Neural cell (in vitro differentiated cells): ENCODE results near the gene CHERP. TPM values are rescaled to one million over a fixed set of nuclear protein-coding genes. Genes with fewer than 3 reads are reported as not detected.

ENCODE experiments used
- H2AFZ ChIP-seq: fragments of 200-600, 300-800 bp; sonication (generic), shearing (Covaris generic); 2 replicates; pipeline ENCODE4 v1.6.0; 2014; ENCODE audit warnings: low read depth, mild to moderate bottlenecking, antibody characterized with exemption, low read length, moderate library complexity
- H3F3A ChIP-seq: fragments of 200-600 bp; shearing (Covaris generic); 2 replicates; pipeline ENCODE4 v1.6.1; 2016; ENCODE audit warnings: mild to moderate bottlenecking, moderate library complexity, mixed read lengths, antibody characterized with exemption, low read length; ENCODE audit not compliant: insufficient read depth, poor library complexity, severe bottlenecking
- H3K27ac ChIP-seq: fragments of 200-600, 300-800 bp; sonication (generic), shearing (Covaris generic); 2 replicates; pipeline ENCODE4 v1.5.1; 2014; ENCODE audit warnings: mild to moderate bottlenecking, low read length, moderate library complexity
- H3K27me3 ChIP-seq: fragments of 300-800, 200-600 bp; sonication (generic), shearing (Covaris generic); 2 replicates; pipeline ENCODE4 v1.6.0; 2014; ENCODE audit warnings: mild to moderate bottlenecking, low read depth, low read length, moderate library complexity; ENCODE audit not compliant: insufficient read depth
- H3K36me3 ChIP-seq: fragments of 300-800, 200-600 bp; sonication (generic), shearing (Covaris generic); 2 replicates; pipeline ENCODE4 v1.5.1; 2014; ENCODE audit warnings: mild to moderate bottlenecking, antibody characterized with exemption, low read length, moderate library complexity; ENCODE audit not compliant: insufficient read depth
- H3K4me2 ChIP-seq: fragments of 300-800, 200-600 bp; sonication (generic), shearing (Covaris generic); 2 replicates; pipeline ENCODE4 v1.6.0; 2014; ENCODE audit warnings: mild to moderate bottlenecking, low read length
- H3K4me3 ChIP-seq: fragments of 300-800, 200-600 bp; sonication (generic), shearing (Covaris generic); 2 replicates; pipeline ENCODE4 v1.5.1; 2014; ENCODE audit warnings: mild to moderate bottlenecking, low read length, moderate library complexity
- H3K79me2 ChIP-seq: fragments of 200-600 bp; shearing (Covaris generic); replicated peaks from 2 replicates; pipeline ENCODE4 v1.6.0; 2014; ENCODE audit warnings: mild to moderate bottlenecking, low read length, moderate library complexity; ENCODE audit not compliant: insufficient read depth
- H3K9ac ChIP-seq: fragments of 300-800, 200-600 bp; sonication (generic), shearing (Covaris generic); 2 replicates; pipeline ENCODE4 v1.6.1; 2016; ENCODE audit warnings: mild to moderate bottlenecking, low read length, mixed read lengths
- H3K9me2 ChIP-seq: fragments of 200-600 bp; shearing (Covaris generic); 2 replicates; pipeline ENCODE4 v1.6.1; 2016; ENCODE audit warnings: mild to moderate bottlenecking, low read length, mixed read lengths; ENCODE audit not compliant: insufficient read depth
- H3K9me3 ChIP-seq: fragments of 200-600, 300-800 bp; sonication (generic), shearing (Covaris generic); 2 replicates; pipeline ENCODE4 v1.6.1; 2016; ENCODE audit warnings: mild to moderate bottlenecking, mixed run types, low read length, moderate library complexity, mixed read lengths
- H4K20me1 ChIP-seq: fragments of 200-600 bp; shearing (Covaris generic); 2 replicates; pipeline ENCODE4 v1.6.1; 2016; ENCODE audit warnings: mild to moderate bottlenecking, mixed run types; ENCODE audit not compliant: insufficient read depth
- CTCF ChIP-seq: fragments of 450-650 bp; IDR thresholded peaks from 2 replicates; pipeline ENCODE4 v1.5.1; 2014; ENCODE audit warnings: antibody characterized with exemption, mild to moderate bottlenecking, moderate library complexity; ENCODE audit not compliant: poor library complexity, severe bottlenecking
- EP300 ChIP-seq: fragments of 450-650 bp; conservative IDR thresholded peaks from 2 replicates; pipeline ENCODE4 v1.6.1; 2014; ENCODE audit warnings: antibody characterized with exemption, mild to moderate bottlenecking, moderate library complexity; ENCODE audit not compliant: poor library complexity, severe bottlenecking
- EZH2 ChIP-seq: fragments of 200-600, 300-800 bp; shearing (Covaris generic), sonication (generic); IDR thresholded peaks from 2 replicates; pipeline ENCODE4 v1.6.1; 2014; ENCODE audit warnings: antibody characterized with exemption, low read length, borderline replicate concordance, mild to moderate bottlenecking; ENCODE audit not compliant: insufficient read depth, poor library complexity, severe bottlenecking
- MXI1 ChIP-seq: fragments of 450-650 bp; conservative IDR thresholded peaks from 2 replicates; pipeline ENCODE4 v1.6.1; 2014; ENCODE audit warnings: antibody characterized with exemption, mild to moderate bottlenecking; ENCODE audit not compliant: poor library complexity, severe bottlenecking
- POLR2AphosphoS5 ChIP-seq: IDR thresholded peaks from 2 replicates; pipeline ENCODE4 v1.6.1; 2012
- RAD21 ChIP-seq: fragments of 450-650 bp; conservative IDR thresholded peaks from 2 replicates; pipeline ENCODE4 v1.6.1; 2014; ENCODE audit warnings: antibody characterized with exemption, mild to moderate bottlenecking, moderate library complexity
- REST ChIP-seq: IDR thresholded peaks from 2 replicates; pipeline ENCODE4 v1.6.1; 2012; ENCODE audit warnings: borderline replicate concordance
- SMC3 ChIP-seq: fragments of 450-650 bp; conservative IDR thresholded peaks from 2 replicates; pipeline ENCODE4 v1.6.1; 2014; ENCODE audit warnings: antibody characterized with exemption, mild to moderate bottlenecking, moderate library complexity; ENCODE audit not compliant: poor library complexity
- TAF1 ChIP-seq: IDR thresholded peaks from 2 replicates; pipeline ENCODE4 v1.6.1; 2012; ENCODE audit warnings: low read depth
- polyA plus RNA-seq: library from polyadenylated mRNA; depleted of rRNA; stranded (reverse); fragments of >200 nt; gene quantifications from 2 replicates; pipeline ENCODE4 v1.2.3, GENCODE V29; 2014

CHERP gene
- polyA plus RNA-seq, 1 donor from 2014 or later = 5.4 TPM

- H3K27me3 ChIP-seq = no peaks in the 10 kb centered on the region
- H3K9me3 ChIP-seq = no peaks in the 10 kb centered on the region
- H2AFZ ChIP-seq = no peak overlapping the region
- no peak overlapping the region for H3K27ac ChIP-seq
- H3K4me3 ChIP-seq = no peak overlapping the region
- H3K9ac ChIP-seq = no peak overlapping the region
- no peaks in the 10 kb centered on the region for H3K9me2 ChIP-seq
- TF ChIP-seq SMC3 (no peak), REST (no peak), EP300 (no peak), EZH2 (no peak), MXI1 (no peak), CTCF (no peak), TAF1 (no peak), RAD21 (no peak), POLR2AphosphoS5 (no peak)
- no peak overlapping the region for H3K4me2 ChIP-seq
- no peaks in the 10 kb centered on the region for H4K20me1 ChIP-seq
- H3K79me2 ChIP-seq = peaks cover 52% of the 10 kb centered on the region
- no peaks in the 10 kb centered on the region for H3F3A ChIP-seq
- H3K36me3 ChIP-seq = no peaks in the 10 kb centered on the region
Measured at GRCh38 chr19:16576690-16577530, 34.7 kb upstream of the CHERP start.

GRCh38 chr19:16575861-16576689, 33.8 kb upstream of the CHERP start:
- Histone ChIP-seq H3K9ac (no peak overlapping the region), H3K27me3 (no peaks in the 10 kb centered on the region), H3K4me2 (no peak overlapping the region), H3K9me2 (no peaks in the 10 kb centered on the region), H2AFZ (no peak overlapping the region), H3K27ac (no peak overlapping the region), H3K4me3 (no peak overlapping the region), H3K9me3 (no peaks in the 10 kb centered on the region), H4K20me1 (no peaks in the 10 kb centered on the region), H3K79me2 (peaks cover 48% of the 10 kb centered on the region), H3K36me3 (no peaks in the 10 kb centered on the region), H3F3A (no peaks in the 10 kb centered on the region)
- TF ChIP-seq REST (no peak), SMC3 (no peak), EP300 (no peak), TAF1 (no peak), RAD21 (no peak), CTCF (no peak), MXI1 (no peak), EZH2 (no peak), POLR2AphosphoS5 (no peak)
